ENCODE data around the gene SELPLG.

The SELPLG gene

GRCh38 chr12:108595711-108596647, 37.7 kb downstream of the SELPLG start:
- in situ Hi-C loops (cut with HindIII; ENCODE audit: low sequenced_read_pairs): no loop called here

- in situ Hi-C loops (cut with HindIII; ENCODE audit: low sequenced_read_pairs): loop anchor here (5.0 kb wide), 1 partner anchor 47 kb away; no protein-coding TSS in a partner anchor
Observed at GRCh38 chr12:108594960-108595710, 38.6 kb downstream of the SELPLG start.

- in situ Hi-C loops (cut with HindIII; ENCODE audit: low sequenced_read_pairs): loop anchor here (5.0 kb wide), 1 partner anchor 48 kb away; no protein-coding TSS in a partner anchor
Observed at GRCh38 chr12:108594323-108594903, 39.3 kb downstream of the SELPLG start.

GRCh38 chr12:108592033-108592909, 41.4 kb downstream of the SELPLG start:
- in situ Hi-C loops (cut with HindIII; ENCODE audit: low sequenced_read_pairs): loop anchor here (5.0 kb wide), 1 partner anchor 50 kb away; no protein-coding TSS in a partner anchor

GRCh38 chr12:108591267-108591980, 42.3 kb downstream of the SELPLG start:
- in situ Hi-C loops (cut with HindIII; ENCODE audit: low sequenced_read_pairs): loop anchor here (5.0 kb wide), 1 partner anchor 51 kb away; no protein-coding TSS in a partner anchor

- in situ Hi-C loops (cut with HindIII; ENCODE audit: low sequenced_read_pairs): loop anchor here (5.0 kb wide), 1 partner anchor 52 kb away; no protein-coding TSS in a partner anchor
Observed at GRCh38 chr12:108590463-108590862, 43.2 kb downstream of the SELPLG start.

- in situ Hi-C loops (cut with HindIII; ENCODE audit: low sequenced_read_pairs): loop anchor here (5.0 kb wide), 1 partner anchor 52 kb away; no protein-coding TSS in a partner anchor
Observed at GRCh38 chr12:108589840-108590229, 43.9 kb downstream of the SELPLG start.

- in situ Hi-C loops (cut with HindIII; ENCODE audit: low sequenced_read_pairs): no loop called here
Observed at GRCh38 chr12:108589028-108589839, 44.5 kb downstream of the SELPLG start.

GRCh38 chr12:108587826-108588225, 45.9 kb downstream of the SELPLG start:
- in situ Hi-C loops (cut with HindIII; ENCODE audit: low sequenced_read_pairs): no loop called here

- in situ Hi-C loops (cut with HindIII; ENCODE audit: low sequenced_read_pairs): no loop called here
Observed at GRCh38 chr12:108586306-108586705, 47.4 kb downstream of the SELPLG start.

- in situ Hi-C loops (cut with HindIII; ENCODE audit: low sequenced_read_pairs): no loop called here
Observed at GRCh38 chr12:108585864-108586263, 47.8 kb downstream of the SELPLG start.

- in situ Hi-C loops (cut with HindIII; ENCODE audit: low sequenced_read_pairs): no loop called here
Observed at GRCh38 chr12:108584456-108585065, 49.1 kb downstream of the SELPLG start.

- in situ Hi-C loops (cut with HindIII; ENCODE audit: low sequenced_read_pairs): no loop called here
Observed at GRCh38 chr12:108583991-108584390, 49.7 kb downstream of the SELPLG start.

GRCh38 chr12:108582978-108583770, 50.5 kb downstream of the SELPLG start:
- in situ Hi-C loops (cut with HindIII; ENCODE audit: low sequenced_read_pairs): no loop called here

- in situ Hi-C loops (cut with HindIII; ENCODE audit: low sequenced_read_pairs): no loop called here
Observed at GRCh38 chr12:108582509-108582908, 51.2 kb downstream of the SELPLG start.

GRCh38 chr12:108581311-108582227, 52.1 kb downstream of the SELPLG start:
- in situ Hi-C loops (cut with HindIII; ENCODE audit: low sequenced_read_pairs): no loop called here

Measured in endothelial cell of hepatic sinusoid (primary cell).